Osteoblast (primary cell): ENCODE measurements around the gene GORASP2. TPM values are rescaled to one million over a fixed set of nuclear protein-coding genes. Genes with fewer than 3 reads are reported as not detected.

Experiments
- DNase-seq: peaks from one replicate; pipeline ENCODE4 v3.0.0; 2011; ENCODE audit warnings: low spot score, mixed read lengths; ENCODE audit not compliant: insufficient read length; ENCODE audit errors: missing footprints
- H2AFZ ChIP-seq: 2 replicates; pipeline ENCODE4 v1.6.0; 2011; ENCODE audit warnings: mild to moderate bottlenecking, low read length
- H3K27ac ChIP-seq: 2 replicates; pipeline ENCODE4 v1.5.1; 2011; ENCODE audit warnings: mild to moderate bottlenecking, low read depth, low read length, moderate library complexity
- H3K27me3 ChIP-seq: 2 replicates; pipeline ENCODE4 v1.6.0; 2012; ENCODE audit warnings: mild to moderate bottlenecking, control low read depth, inconsistent platforms, low read length, moderate library complexity; ENCODE audit not compliant: insufficient read depth
- H3K36me3 ChIP-seq: 2 replicates; pipeline ENCODE4 v1.5.1; 2011; ENCODE audit warnings: mild to moderate bottlenecking, low read length, control low read depth, moderate library complexity; ENCODE audit not compliant: insufficient read depth
- H3K4me1 ChIP-seq: 2 replicates; pipeline ENCODE4 v1.5.1; 2011; ENCODE audit warnings: mild to moderate bottlenecking, low read length, control low read depth, moderate library complexity; ENCODE audit not compliant: insufficient read depth
- H3K4me2 ChIP-seq: 2 replicates; pipeline ENCODE4 v1.6.0; 2011; ENCODE audit warnings: mild to moderate bottlenecking, low read length; ENCODE audit not compliant: insufficient read depth
- H3K4me3 ChIP-seq: fragments of 200-600 bp; sonication (generic); 3 replicates; pipeline ENCODE4 v1.5.1; 2012; ENCODE audit warnings: mild to moderate bottlenecking, low read length, inconsistent platforms; ENCODE audit not compliant: insufficient read depth
- H3K79me2 ChIP-seq: 2 replicates; pipeline ENCODE4 v1.6.0; 2012; ENCODE audit warnings: mild to moderate bottlenecking, low read length, control low read depth, inconsistent platforms; ENCODE audit not compliant: insufficient read depth
- H3K9me3 ChIP-seq: 2 replicates; pipeline ENCODE4 v1.5.1; 2011; ENCODE audit warnings: low read depth, low read length, control low read depth
- H4K20me1 ChIP-seq: 2 replicates; pipeline ENCODE4 v1.6.0; 2012; ENCODE audit warnings: mild to moderate bottlenecking, low read length, control low read depth; ENCODE audit not compliant: insufficient read depth
- total RNA-seq: library from RNA; depleted of rRNA; stranded (reverse); fragments of >200 nt; gene quantifications from 2 replicates; pipeline ENCODE4 v1.2.3, GENCODE V29; 2012
- TF ChIP-seq, protein P1 (sequence below): IDR thresholded peaks from 2 replicates; pipeline ENCODE4 v1.5.1; 2011; ENCODE audit warnings: mild to moderate bottlenecking, low read depth, low read length, moderate library complexity; ENCODE audit errors: extremely low read depth

Gene GORASP2
- total RNA-seq, 1 donor, result 51.8 TPM

DNA sequence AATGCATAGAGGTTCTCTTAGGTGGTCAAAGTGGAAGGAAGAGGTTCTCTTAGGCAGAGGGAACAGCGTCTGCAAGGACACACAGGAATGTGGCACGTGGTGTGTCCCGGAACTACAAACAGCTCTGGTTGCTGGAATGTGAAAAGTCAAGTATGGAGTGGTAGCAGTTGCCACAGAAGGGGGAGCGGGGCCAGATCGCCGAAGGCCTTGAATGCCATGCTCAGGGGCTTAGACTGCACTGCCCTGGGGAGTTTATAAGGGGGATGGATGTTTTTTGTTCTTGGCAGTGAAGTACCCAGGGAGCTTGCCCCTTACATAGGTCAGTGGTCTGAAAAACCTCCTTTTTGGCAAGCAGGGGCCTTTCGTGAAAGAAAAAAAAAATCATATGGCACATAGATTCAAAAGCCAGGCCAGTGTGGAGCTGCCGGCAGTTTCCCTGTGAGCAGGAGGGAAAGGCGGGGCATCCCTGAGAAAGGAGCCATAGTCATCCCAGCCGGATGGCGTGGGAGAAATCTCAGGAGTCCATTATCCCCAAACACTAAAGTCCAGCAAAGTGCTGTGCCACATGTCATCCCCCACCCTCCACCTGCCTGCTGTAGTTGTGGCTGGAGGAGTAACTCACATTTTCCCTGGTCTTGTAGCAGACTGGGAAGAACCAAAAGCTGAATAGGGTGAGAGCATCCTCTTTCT, 45.4 kb downstream of the GORASP2 start:
- Histone ChIP-seq H3K4me1 (peaks cover 18% of the 10 kb centered on the region), H3K4me3 (peak overlapping the region; percentile 89), H3K27ac (no peak overlapping the region), H3K36me3 (no peaks in the 10 kb centered on the region), H3K4me2 (peak overlapping the region; percentile 91), H3K79me2 (no peaks in the 10 kb centered on the region), H3K9me3 (no peaks in the 10 kb centered on the region), H4K20me1 (no peaks in the 10 kb centered on the region), H3K27me3 (no peaks in the 10 kb centered on the region), H2AFZ (peak overlapping the region; percentile 42)
- DNase-seq, result peak; percentile 93
- TF ChIP-seq, protein P1, sequence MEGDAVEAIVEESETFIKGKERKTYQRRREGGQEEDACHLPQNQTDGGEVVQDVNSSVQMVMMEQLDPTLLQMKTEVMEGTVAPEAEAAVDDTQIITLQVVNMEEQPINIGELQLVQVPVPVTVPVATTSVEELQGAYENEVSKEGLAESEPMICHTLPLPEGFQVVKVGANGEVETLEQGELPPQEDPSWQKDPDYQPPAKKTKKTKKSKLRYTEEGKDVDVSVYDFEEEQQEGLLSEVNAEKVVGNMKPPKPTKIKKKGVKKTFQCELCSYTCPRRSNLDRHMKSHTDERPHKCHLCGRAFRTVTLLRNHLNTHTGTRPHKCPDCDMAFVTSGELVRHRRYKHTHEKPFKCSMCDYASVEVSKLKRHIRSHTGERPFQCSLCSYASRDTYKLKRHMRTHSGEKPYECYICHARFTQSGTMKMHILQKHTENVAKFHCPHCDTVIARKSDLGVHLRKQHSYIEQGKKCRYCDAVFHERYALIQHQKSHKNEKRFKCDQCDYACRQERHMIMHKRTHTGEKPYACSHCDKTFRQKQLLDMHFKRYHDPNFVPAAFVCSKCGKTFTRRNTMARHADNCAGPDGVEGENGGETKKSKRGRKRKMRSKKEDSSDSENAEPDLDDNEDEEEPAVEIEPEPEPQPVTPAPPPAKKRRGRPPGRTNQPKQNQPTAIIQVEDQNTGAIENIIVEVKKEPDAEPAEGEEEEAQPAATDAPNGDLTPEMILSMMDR, result no peak

DNA sequence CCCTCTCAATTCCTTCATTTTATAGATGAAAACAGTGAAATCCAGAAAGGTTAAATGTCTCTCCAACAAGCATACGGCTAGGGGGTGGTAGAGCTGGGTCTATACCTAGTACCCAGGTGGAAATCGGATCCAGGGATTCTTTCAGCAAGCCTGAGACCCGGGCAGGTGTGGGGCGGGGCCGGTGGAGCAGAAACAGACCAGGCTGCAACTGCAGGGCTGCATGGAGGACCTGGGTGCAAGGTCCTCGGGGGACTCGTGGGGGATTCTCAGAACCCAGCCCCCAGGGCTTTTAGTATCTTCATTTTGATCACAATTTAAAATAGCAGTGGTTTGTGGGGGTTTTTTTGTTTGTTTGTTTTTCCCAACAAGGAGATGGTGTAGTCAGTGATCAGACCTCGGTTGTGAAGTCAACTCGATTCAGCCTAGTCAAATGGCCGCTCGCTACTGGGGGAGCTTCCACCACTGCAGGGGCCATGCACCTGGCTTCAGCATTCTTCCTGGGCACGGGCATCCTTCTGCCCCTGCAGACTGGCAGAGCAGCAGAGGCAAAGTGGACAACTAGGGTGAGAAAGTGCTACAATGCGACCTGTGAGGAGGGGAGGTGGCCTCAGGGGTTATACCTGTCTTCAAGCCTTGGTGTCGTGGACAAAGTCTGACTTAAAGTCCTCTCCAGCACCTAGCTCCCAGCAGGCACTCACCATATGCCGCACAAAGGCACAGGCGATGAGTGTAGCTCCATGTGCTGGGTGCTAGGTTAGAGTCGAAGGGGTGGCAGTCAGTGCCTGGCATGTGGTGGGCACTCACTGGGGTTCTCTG, 46.3 kb downstream of the GORASP2 start:
- no peaks in the 10 kb centered on the region for H3K79me2 ChIP-seq
- TF ChIP-seq, protein P1, result no peak
- peaks cover 18% of the 10 kb centered on the region for H3K4me1 ChIP-seq
- H3K4me2 ChIP-seq, result no peak overlapping the region
- H3K27ac ChIP-seq, result no peak overlapping the region
- H3K36me3 ChIP-seq, result no peaks in the 10 kb centered on the region
- H2AFZ ChIP-seq, result no peak overlapping the region
- peak; percentile 77 for DNase-seq
- no peaks in the 10 kb centered on the region for H3K9me3 ChIP-seq
- no peak overlapping the region for H3K4me3 ChIP-seq
- H4K20me1 ChIP-seq, result no peaks in the 10 kb centered on the region
- H3K27me3 ChIP-seq, result no peaks in the 10 kb centered on the region

DNA sequence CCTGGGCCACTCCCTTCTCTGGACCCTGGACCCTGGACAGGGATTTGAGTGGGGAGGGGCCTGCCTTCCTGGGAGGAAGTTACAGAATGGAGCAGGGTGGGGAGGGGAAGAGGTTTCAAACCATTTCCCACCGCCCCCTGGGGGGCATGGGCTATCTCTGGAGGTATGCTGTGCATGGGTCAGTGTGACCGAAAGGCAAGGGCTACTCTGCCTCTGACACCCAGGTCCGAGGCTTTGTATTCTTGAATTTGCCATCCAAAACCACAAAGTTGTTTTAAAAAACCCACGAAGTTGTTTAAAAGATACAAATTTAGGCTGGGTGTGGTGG, 46.9 kb downstream of the GORASP2 start:
- no peaks in the 10 kb centered on the region for H3K9me3 ChIP-seq
- H4K20me1 ChIP-seq, result no peaks in the 10 kb centered on the region
- TF ChIP-seq, protein P1, result no peak
- no peak overlapping the region for H3K27ac ChIP-seq
- no peaks in the 10 kb centered on the region for H3K27me3 ChIP-seq
- H3K36me3 ChIP-seq, result no peaks in the 10 kb centered on the region
- H3K4me3 ChIP-seq, result no peak overlapping the region
- H3K4me1 ChIP-seq, result peaks cover 18% of the 10 kb centered on the region
- H3K4me2 ChIP-seq, result no peak overlapping the region
- H2AFZ ChIP-seq, result no peak overlapping the region
- no peaks in the 10 kb centered on the region for H3K79me2 ChIP-seq
- DNase-seq, result no peak

DNA sequence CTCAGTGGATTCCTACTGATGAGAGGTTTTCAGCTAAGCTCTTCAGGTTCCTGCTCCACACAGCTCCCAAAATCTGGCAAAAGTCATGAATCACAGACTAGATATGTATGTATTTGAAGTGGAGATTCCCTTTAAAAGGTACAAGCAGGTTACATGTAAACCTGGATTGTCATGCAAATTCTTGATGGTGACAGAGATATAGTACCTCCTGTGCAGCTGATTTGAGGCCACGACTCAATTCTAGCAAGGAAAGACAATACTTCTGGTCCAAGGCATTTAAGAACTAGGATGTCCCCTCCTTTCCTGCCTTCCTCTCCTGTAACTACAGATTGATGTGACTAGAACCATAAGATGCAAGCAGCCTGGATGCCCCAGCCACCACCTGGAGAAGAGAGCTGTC, 55.0 kb downstream of the GORASP2 start:
- Histone ChIP-seq H3K4me2 (no peak overlapping the region), H3K36me3 (no peaks in the 10 kb centered on the region), H3K27me3 (no peaks in the 10 kb centered on the region), H2AFZ (no peak overlapping the region), H3K4me3 (no peak overlapping the region), H3K4me1 (no peaks in the 10 kb centered on the region), H3K9me3 (no peaks in the 10 kb centered on the region), H3K79me2 (no peaks in the 10 kb centered on the region), H4K20me1 (no peaks in the 10 kb centered on the region), H3K27ac (no peak overlapping the region)
- TF ChIP-seq, protein P1, result no peak
- DNase-seq, result no peak
